Prostate gland (tissue), 2 donors: ENCODE measurements around the gene TLR1.

Source experiments
- CTCF ChIP-seq, 4 experiments: fragments of 200-600 bp in 2 of 4; fragments of 450-650 bp in 2 of 4; sonication (generic) in 2 of 4; IDR thresholded peaks; 1 replicate in 3 of 4; 2 replicates in 1 of 4; pipeline ENCODE4 v1.5.1; 2016 to 2019; ENCODE audit warnings: antibody characterized with exemption in 4 of 4, mild to moderate bottlenecking in 2 of 4, moderate library complexity in 2 of 4
- POLR2A ChIP-seq: fragments of 450-650 bp; IDR thresholded peaks from one replicate; pipeline ENCODE4 v1.6.1; 2016; ENCODE audit warnings: antibody characterized with exemption, mild to moderate bottlenecking
- POLR2AphosphoS5 ChIP-seq: sonication (generic); formaldehyde crosslinking; IDR thresholded peaks from one replicate; pipeline ENCODE4 v1.6.1; 2017; ENCODE audit warnings: antibody characterized with exemption

- TF ChIP-seq POLR2A (no peak), CTCF (IDR thresholded peaks at IDR 0.05) (no peak), POLR2AphosphoS5 (no peak)
Observed at GRCh38 chr4:38800366-38800765, 4.2 kb downstream of the TLR1 start.
